Heart right ventricle (tissue), 16 donors: Measurements from ENCODE around the gene CHAC1. TPM values are rescaled to one million over a fixed set of nuclear protein-coding genes. Genes with fewer than 3 reads are reported as not detected.

Source experiments
- ATAC-seq, 8 donors: fragments of 200-7000 bp; cut with Tn5 transposase; one replicate each; pipeline ENCODE4 v1.9.1; 2020; ENCODE audit warnings: mild to moderate bottlenecking in 8 of 8, moderate library complexity in 8 of 8, moderate number of reproducible peaks in 1 of 8
- DNase-seq, 2 donors: peaks; one replicate each; pipeline ENCODE4 v3.0.0-alpha.2; 2020
- H3K27ac ChIP-seq, 10 donors: fragments of 200-600 bp; sonication (generic) in 2 of 10; one replicate each; pipeline versions ENCODE4 v1.5.0 to v1.8.0; 2020 to 2022; ENCODE audit warnings: mild to moderate bottlenecking in 3 of 10
- H3K27me3 ChIP-seq, 7 donors: fragments of 200-600 bp; one replicate each; pipeline ENCODE4 v1.8.0; 2021 to 2022; ENCODE audit warnings: mild to moderate bottlenecking in 2 of 7
- H3K36me3 ChIP-seq, 9 donors: fragments of 200-600 bp; sonication (generic) in 1 of 9; one replicate each; pipeline versions ENCODE4 v1.5.0 to v1.8.0; 2020 to 2022; ENCODE audit warnings: mild to moderate bottlenecking in 2 of 9
- H3K4me1 ChIP-seq, 9 donors: fragments of 200-600 bp; sonication (generic) in 1 of 9; one replicate each; pipeline versions ENCODE4 v1.5.0 to v1.8.0; 2020 to 2022; ENCODE audit warnings: mild to moderate bottlenecking in 4 of 9
- H3K4me3 ChIP-seq, 10 donors: fragments of 200-600 bp; sonication (generic) in 2 of 10; one replicate each; pipeline versions ENCODE4 v1.5.0 to v1.8.0; 2020 to 2022; ENCODE audit warnings: mild to moderate bottlenecking in 7 of 10, moderate library complexity in 2 of 10
- H3K9me3 ChIP-seq, 11 donors: fragments of 200-600 bp in 10 of 11; sonication (generic) in 2 of 11; one replicate each; pipeline versions ENCODE4 v1.5.0 to v1.8.0; 2013 to 2022; ENCODE audit warnings: mild to moderate bottlenecking in 2 of 11, control low read depth in 1 of 11, moderate library complexity in 1 of 11
- CTCF ChIP-seq, 9 donors: fragments of 200-600 bp; sonication (generic) in 2 of 9; IDR thresholded peaks; one replicate each; pipeline versions ENCODE4 v1.5.0 to v1.8.0; 2021 to 2022; ENCODE audit warnings: antibody characterized with exemption in 9 of 9, mild to moderate bottlenecking in 5 of 9, moderate library complexity in 1 of 9
- WGBS, 2 donors: extraction: QIAGEN DNeasy Blood & Tissue Kit; methylation state at CpG; one replicate each; pipeline ENCODE4 v1.1.7; 2013; ENCODE audit warnings: inconsistent platforms in 1 of 2; 5-methylcytosine and 5-hydroxymethylcytosine counted together
- intact Hi-C, 10 donors: fragments of 100-400 bp; cut with DNase I; formaldehyde crosslinking; loops; one replicate each; pipeline versions ENCODE4 v1.11.1 to v1.14.2; 2022
- polyA plus RNA-seq, 2 donors: library from polyadenylated mRNA; stranded (reverse); fragments of 200-250 nt; gene quantifications; one replicate each; pipeline ENCODE4 v1.2.3, GENCODE V29; 2013
- total RNA-seq, 10 donors: library from RNA; stranded (reverse); fragmentation: NEBNext Ultra II Directional in 3 of 10; extraction: Animal tissue kit (Norgen Biotek cat#: 25700) in 3 of 10; gene quantifications; one replicate each; pipeline versions ENCODE4 v1.2.1 to v1.2.4, GENCODE V29; 2021 to 2023
- donor health status: Arrhythmogenic right ventricular cardiomyopathy.
- donor health status: ischemic (EF 13 %, LVEDD 7.1; RV severe dilation, severe dysfunction).
- donor health status: healthy with polysubstance abuse.
- donor health status: DM: no; HTN: yes; CAD: no.
- donor health status: DM: no; HTN: no; CAD: no.
- donor health status: ischemic (EF 25% LVEDD 6.9; RV normal size, moderate dysfunction).
- donor health status: ischemic (EF 25% LVEDD 5.7; RV mildly dilated, moderate dysfunction).
- donor health status: healthy.
- donor health status: DM: yes; HTN: yes; CAD: no.
- donor health status: Ischemic cardiomyopathy.
- donor health status: ischemic (EF 35%, LVEDD 5.7; RV mildly dilated, moderate dysfunction).
- donor health status: nonischemic (EF 11% LVEDD 7.7; RV severe dilation, severe dysfunction).
- donor health status: DM: yes; HTN: yes; CAD: no.
- donor health status: PGD.
- donor health status: ischemic (EF 29% LVEDD 5.4; RV normal size, mild dysfunction).
- donor health status: nonischemic (EF 23%, LVEDD 6.1; RV moderate dilation, normal function).

CHAC1 gene
- total and polyA plus RNA-seq, 12 donors: 0.31 to 7.6 (median 1.7) TPM

GRCh38 chr15:40985541-40986330, 32.5 kb downstream of the CHAC1 start:
- H3K4me1 ChIP-seq: peaks cover 0 to 16% (median 0%) of the 10 kb centered on the region in 9 donors
- 94% methylated on average over 6 of the region's 6 CpGs for WGBS, 2 donors
- H3K4me3 ChIP-seq: no peak overlapping the region
- intact Hi-C loops: no loop called here
- DNase-seq (no peak), ATAC-seq (no peak)
- H3K27ac ChIP-seq: no peak overlapping the region
- no peaks in the 10 kb centered on the region for H3K9me3 ChIP-seq
- peaks cover 0 to 99% (median 56%) of the 10 kb centered on the region in 9 donors for H3K36me3 ChIP-seq
- no peak for TF ChIP-seq CTCF (IDR thresholded peaks at IDR 0.05)
- H3K27me3 ChIP-seq: no peaks in the 10 kb centered on the region

GRCh38 chr15:40986820-40987219, 33.5 kb downstream of the CHAC1 start:
- no peak overlapping the region for H3K4me3 ChIP-seq
- WGBS, 2 donors: 77% methylated on average over 7 of the region's 7 CpGs
- TF ChIP-seq CTCF (IDR thresholded peaks at IDR 0.05): no peak
- H3K27me3 ChIP-seq: no peaks in the 10 kb centered on the region
- H3K9me3 ChIP-seq: no peaks in the 10 kb centered on the region
- ATAC-seq (no peak), DNase-seq (no peak)
- intact Hi-C loops: no loop called here
- no peak overlapping the region for H3K27ac ChIP-seq
- H3K4me1 ChIP-seq: peaks cover 0 to 15% (median 0%) of the 10 kb centered on the region in 9 donors
- H3K36me3 ChIP-seq: peaks cover 0 to 99% (median 57%) of the 10 kb centered on the region in 9 donors

DNA sequence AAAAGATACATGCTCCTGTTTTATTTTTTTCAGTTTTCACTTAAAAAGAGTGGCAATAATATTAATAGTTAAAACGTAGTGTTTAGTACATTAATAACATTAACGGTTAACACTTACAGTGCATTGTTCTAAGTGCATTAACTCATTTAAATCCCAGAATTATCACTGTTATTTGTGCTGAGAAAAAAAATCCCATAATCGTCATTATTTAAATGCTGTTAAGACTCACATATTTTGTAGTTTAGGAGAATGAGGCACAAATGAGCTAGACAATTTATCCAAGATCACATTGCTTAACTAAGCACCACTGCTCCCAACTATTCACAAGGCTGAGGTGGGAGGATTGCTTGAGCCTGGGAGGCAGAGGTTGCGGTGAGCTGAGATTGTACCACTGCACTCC, 34.9 kb downstream of the CHAC1 start:
- Histone ChIP-seq H3K4me3 (no peak overlapping the region), H3K27me3 (no peaks in the 10 kb centered on the region), H3K36me3 (peaks cover 0 to 91% (median 44%) of the 10 kb centered on the region in 9 donors), H3K27ac (no peak overlapping the region), H3K9me3 (no peaks in the 10 kb centered on the region), H3K4me1 (peaks cover 0 to 13% (median 0%) of the 10 kb centered on the region in 9 donors)
- 94 to 97% methylated on average over 4 of the region's 4 CpGs for WGBS, 2 donors
- no peak for ATAC-seq
- TF ChIP-seq CTCF (IDR thresholded peaks at IDR 0.05): no peak
- intact Hi-C loops: no loop called here
- no peak for DNase-seq

DNA sequence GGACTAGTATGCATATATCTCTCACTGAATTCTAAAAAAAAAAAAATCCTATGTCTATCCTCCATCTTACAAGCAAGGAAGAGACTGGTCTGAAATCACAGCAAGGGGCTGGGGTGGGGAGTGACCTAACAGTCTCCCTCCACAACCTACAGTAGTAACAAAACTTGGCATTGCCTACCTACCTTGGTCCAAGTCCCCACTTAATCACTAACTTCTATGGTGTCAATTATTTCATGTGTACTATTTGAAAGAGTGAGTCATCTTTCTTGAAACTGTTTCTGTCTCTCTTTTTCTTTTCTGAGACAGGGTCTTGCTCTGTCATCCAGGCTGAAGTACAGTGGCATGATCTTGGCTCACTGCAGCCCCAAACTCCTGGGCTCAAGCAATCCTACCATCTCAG, 36.8 kb downstream of the CHAC1 start:
- ATAC-seq (no peak), DNase-seq (no peak)
- Histone ChIP-seq H3K4me3 (no peak overlapping the region), H3K36me3 (peaks cover 0 to 91% (median 29%) of the 10 kb centered on the region in 9 donors), H3K27ac (no peak overlapping the region), H3K4me1 (peaks cover 0 to 7% (median 0%) of the 10 kb centered on the region in 9 donors), H3K9me3 (no peaks in the 10 kb centered on the region), H3K27me3 (no peaks in the 10 kb centered on the region)
- intact Hi-C loops: no loop called here
- no peak for TF ChIP-seq CTCF (IDR thresholded peaks at IDR 0.05)
